Activated gamma-delta T cell treated with anti-CD3 and anti-CD28 coated beads, Interleukin-2, amount 50 U/mL, for 16 hours (primary cell): ENCODE data around the gene SMIM41.

Experiments
- DNase-seq: peaks from one replicate; pipeline ENCODE4 v3.0.0-alpha.2; 2020; ENCODE audit warnings: low read depth

SMIM41 gene

GRCh38 chr12:52050758-52051541, 28.6 kb upstream of the SMIM41 start, which contains the start of gene NR4A1:
NR4A1 (plus strand) TSS chr12:52051442; CDS start chr12:52054329, 2,887 bp downstream.
- peak; percentile 99 for DNase-seq

GRCh38 chr12:52052468-52053186, 26.9 kb upstream of the SMIM41 start:
- no peak for DNase-seq

DNA sequence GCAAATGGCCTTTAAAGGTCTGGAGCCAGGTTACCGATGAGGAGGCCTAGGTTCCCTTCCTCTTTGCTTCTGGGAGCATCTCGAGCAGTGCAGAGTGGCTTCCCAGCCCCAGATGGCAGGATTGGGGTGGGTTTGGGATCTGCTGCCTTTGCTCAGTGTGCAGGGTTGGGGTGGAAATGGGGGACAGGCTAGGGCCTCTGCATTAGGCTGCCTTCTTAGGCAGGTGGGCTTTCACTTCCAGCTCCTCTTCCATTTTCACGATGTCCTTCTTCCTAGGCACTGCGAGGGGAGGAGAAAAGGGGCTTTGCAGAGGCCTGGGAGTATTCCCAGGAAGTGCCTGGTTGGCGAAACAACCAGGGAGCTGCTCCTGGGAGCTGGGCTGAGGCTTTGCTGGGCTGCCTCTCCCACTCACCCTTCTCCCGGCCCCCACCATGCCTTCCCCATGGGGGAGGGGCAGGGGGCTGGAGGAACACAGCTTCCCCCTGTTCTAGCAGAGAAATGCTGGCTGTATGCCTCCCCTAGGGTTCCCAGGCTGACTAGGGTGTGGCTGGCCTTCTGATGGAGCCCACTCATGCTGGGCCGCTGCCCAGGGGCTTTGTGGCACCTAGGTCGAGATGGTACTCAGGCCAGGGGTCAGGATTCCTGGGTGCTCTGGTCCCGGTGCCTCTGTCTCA, 25.8 kb upstream of the SMIM41 start:
- no peak for DNase-seq

- no peak for DNase-seq
Measured at GRCh38 chr12:52054231-52054832, 25.2 kb upstream of the SMIM41 start.

DNA sequence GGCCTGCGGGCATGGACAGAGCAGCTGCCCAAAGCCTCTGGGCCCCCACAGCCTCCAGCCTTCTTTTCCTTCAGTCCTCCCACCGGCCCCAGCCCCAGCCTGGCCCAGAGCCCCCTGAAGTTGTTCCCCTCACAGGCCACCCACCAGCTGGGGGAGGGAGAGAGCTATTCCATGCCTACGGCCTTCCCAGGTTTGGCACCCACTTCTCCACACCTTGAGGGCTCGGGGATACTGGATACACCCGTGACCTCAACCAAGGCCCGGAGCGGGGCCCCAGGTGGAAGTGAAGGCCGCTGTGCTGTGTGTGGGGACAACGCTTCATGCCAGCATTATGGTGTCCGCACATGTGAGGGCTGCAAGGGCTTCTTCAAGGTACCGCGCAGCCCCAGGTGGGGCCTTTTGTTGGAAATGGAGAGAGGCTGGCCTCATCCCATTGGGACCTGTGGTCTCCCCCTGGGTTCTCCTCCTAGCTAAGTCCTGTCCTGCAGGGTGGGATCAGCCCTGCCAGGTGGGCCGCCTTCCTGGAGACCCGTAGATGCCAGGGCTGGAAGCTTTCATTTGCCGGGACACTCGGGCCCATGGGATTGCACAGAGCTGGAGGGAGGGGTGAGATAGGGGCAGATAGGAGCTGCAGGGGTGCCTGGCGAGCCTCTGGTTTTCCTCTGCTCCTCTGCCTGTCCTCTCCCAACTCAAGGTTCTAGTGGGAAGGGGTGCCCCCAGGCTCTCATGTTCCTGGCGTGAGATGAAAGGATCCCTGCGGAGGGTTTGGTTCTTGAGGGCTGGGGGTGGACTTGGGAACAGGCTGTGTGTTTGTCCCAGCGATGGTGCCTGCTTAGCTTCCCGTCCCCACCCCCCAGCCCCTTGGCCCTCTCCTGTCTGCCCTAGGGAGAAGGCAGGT, 24.4 kb upstream of the SMIM41 start:
- DNase-seq: no peak

- DNase-seq: no peak
Measured at GRCh38 chr12:52055731-52056711, 23.5 kb upstream of the SMIM41 start.

DNA sequence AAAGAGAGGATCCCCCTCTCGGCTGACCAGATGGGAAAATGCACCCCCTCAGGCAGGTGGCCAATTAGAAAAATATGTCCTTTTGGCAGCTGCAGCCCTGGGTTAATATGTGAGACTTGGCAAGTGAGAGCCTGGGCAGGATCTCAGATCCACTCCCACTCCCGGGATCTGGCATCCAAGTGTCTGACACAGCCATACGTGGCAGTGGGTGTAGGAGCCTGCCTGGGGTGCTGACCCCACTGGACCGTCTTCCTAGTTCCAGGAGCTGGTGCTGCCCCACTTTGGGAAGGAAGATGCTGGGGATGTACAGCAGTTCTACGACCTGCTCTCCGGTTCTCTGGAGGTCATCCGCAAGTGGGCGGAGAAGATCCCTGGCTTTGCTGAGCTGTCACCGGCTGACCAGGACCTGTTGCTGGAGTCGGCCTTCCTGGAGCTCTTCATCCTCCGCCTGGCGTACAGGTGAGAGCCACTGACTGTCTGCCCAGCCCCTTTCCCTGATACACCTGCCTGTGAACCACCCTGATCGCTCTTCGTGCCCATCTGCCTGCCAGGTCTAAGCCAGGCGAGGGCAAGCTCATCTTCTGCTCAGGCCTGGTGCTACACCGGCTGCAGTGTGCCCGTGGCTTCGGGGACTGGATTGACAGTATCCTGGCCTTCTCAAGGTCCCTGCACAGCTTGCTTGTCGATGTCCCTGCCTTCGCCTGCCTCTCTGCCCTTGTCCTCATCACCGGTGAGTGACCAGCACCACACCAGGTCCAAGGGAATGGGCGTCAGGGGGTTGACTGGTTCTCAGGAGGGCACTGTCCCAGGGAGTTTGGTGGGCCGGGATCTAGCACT, 22.5 kb upstream of the SMIM41 start:
- no peak for DNase-seq

DNA sequence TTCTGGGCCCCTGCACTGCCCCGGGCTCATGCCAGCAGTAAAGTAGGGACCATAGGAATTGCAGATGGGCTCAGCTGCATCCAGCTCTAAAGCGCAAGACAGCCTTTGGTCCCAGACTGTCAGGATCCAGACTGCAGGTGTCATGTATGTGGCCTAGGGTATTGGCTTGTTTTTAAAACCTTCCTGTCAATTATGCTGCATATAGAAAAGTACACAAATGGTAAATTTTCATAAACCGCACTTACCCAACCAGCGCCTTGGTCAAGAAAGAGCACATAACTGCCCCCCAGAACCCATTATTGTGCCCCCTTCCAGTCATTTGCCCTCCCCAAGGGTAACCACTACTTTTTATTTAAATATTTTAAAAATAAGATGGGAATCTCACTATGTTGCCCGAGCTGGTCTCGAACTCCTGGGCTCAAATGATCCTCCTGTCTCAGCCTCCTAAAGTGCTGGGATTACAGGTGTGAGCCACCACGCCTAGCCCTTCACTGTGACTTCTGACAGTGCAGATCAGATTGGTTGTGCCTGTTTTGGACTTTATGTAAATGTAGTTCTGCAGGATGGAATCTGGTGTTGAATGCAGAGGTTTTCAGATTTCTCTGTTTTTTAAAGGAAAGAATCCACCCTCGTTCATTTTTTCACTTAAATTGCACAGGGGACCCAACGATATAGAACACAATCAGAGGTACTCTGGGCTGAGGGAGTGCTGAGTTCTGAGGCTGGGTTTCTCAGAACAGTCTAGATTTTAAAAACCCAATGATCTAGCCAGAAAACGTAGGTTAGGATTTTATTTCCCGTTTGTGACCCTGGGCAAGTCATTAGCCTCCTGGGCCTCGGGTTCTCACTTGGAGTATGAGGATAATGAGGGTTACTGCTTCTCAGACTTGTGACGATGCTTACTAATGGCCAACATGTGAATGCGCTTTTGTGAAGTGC, 21.6 kb upstream of the SMIM41 start:
- no peak for DNase-seq

DNA sequence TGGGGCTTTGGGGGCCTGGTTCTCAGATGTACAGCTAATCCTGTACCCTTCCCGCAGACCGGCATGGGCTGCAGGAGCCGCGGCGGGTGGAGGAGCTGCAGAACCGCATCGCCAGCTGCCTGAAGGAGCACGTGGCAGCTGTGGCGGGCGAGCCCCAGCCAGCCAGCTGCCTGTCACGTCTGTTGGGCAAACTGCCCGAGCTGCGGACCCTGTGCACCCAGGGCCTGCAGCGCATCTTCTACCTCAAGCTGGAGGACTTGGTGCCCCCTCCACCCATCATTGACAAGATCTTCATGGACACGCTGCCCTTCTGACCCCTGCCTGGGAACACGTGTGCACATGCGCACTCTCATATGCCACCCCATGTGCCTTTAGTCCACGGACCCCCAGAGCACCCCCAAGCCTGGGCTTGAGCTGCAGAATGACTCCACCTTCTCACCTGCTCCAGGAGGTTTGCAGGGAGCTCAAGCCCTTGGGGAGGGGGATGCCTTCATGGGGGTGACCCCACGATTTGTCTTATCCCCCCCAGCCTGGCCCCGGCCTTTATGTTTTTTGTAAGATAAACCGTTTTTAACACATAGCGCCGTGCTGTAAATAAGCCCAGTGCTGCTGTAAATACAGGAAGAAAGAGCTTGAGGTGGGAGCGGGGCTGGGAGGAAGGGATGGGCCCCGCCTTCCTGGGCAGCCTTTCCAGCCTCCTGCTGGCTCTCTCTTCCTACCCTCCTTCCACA, 20.7 kb upstream of the SMIM41 start:
- no peak for DNase-seq

DNA sequence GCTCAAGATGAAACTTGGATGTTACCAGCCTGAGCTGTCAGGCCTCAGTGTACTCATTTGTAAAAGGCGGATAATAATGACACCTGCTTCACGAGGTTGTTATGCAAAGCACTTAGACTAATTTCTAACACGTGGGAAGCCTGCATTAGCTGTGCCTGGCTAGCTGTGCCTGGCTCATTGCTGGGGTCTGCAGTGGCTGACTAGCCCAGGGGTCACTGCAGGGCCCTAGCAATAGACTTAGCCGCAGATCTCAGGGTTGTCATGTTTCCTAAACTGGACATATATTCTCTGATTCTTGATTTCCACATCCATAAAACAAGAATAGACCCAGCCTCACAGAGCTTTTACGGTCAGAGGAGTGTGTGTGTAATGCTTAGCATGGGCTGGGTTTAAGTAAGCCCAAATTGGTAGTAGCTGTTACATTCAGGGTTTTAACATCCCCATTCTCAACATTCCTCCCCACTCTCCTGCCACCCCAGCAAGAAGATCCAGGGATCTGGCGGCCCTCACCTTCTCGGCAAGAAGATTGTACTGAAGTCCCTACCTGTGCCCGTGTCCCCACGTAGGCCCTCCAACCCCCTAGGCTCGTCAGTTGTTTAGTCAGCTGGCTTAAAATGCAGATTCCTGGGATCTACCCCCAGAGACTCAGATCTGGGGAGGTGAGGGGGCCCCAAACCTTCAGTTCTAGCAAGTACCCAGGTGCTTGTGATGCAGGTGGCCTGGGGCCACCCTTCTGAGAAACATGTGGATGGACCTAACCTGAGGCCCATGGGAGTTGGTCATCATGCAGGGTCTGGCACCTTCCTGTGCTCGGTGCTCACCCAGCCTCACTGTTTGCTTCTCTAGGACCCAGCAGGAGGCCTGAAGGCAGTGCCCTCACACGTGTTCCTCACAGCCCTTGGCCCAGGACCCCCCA, 19.7 kb upstream of the SMIM41 start:
- no peak for DNase-seq

- no peak for DNase-seq
Measured at GRCh38 chr12:52060498-52061177, 18.9 kb upstream of the SMIM41 start.

DNA sequence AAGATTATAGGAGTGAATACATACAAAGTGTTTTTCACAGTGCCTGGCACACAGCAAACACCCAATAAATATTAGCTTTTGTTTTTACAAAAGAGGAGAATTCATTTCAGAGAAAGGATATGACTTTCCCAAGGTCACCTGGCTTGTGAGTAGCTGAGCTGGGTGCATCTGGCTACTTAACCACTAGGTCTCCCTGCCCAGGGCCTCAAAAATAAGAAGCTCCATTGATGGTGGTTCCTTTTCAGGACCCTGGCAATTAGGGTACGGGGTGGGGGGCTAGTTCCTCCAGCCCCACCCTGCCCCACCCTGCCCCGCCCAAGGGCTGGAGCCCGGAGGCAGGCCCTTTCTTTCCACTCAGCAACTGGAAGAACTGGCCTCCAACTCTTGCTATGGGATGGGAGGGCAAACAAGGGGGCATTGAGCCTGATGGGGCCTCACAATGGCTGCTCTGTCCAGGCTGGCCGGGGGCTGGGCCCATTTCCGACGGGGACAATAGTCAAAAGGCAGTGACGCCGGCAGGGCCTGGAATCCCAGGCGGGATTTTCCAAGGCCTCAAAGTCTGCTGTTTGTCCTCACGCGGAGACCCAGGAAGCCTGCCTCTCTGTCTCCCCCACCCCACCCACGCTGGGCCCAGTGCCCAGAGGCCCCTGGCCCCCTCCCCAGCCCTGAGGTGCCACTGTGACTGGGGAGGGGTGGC, 17.9 kb upstream of the SMIM41 start:
- no peak for DNase-seq

GRCh38 chr12:52062167-52063081, 17.1 kb upstream of the SMIM41 start:
- DNase-seq: no peak
